Smooth muscle cell of the coronary artery (primary cell): ENCODE measurements around the gene CD180. TPM values are rescaled to one million over a fixed set of nuclear protein-coding genes. Genes with fewer than 3 reads are reported as not detected.

Experiments used
- total RNA-seq: library from RNA; depleted of rRNA; stranded (reverse); fragments of >200 nt; gene quantifications from 2 replicates; pipeline ENCODE4 v1.2.3, GENCODE V29; 2014; ENCODE audit warnings: low replicate concordance

Gene CD180
- not detected in 2 replicates for total RNA-seq

GRCh38 chr5:67196537-67197059, at the start of gene CD180:
CD180 (minus strand) TSS chr5:67196799; CDS start chr5:67196641, 158 bp downstream.

